Measurements from ENCODE around the gene COL25A1. TPM values are rescaled to one million over a fixed set of nuclear protein-coding genes. Genes with fewer than 3 reads are reported as not detected.

The COL25A1 gene
- total RNA-seq, 1 experiment from 2014 or later, result 4.2 TPM

GRCh38 chr4:109119852-109120251 is 182.6 kb downstream of the COL25A1 start:
- H3K27me3 ChIP-seq (ENCODE audit: insufficient read depth, low read length), result no peaks in the 10 kb centered on the region
- H3K27ac ChIP-seq (ENCODE audit: insufficient read length, low read depth, low read length), result no peak overlapping the region
- WGBS (ENCODE audit: extremely low coverage, insufficient read length, low lambda C conversion rate), result no CpG with 5 or more reads among the region's 1 CpG
- no peaks in the 10 kb centered on the region for H3K9me3 ChIP-seq (ENCODE audit: control insufficient read depth, low read depth, low read length)
- no peak overlapping the region for H4K91ac ChIP-seq (ENCODE audit: insufficient read length, low read depth, low read length)
- H2BK20ac ChIP-seq (ENCODE audit: low read depth, low read length, poor library complexity, severe bottlenecking), result no peak overlapping the region
- no peaks in the 10 kb centered on the region for H4K20me1 ChIP-seq (ENCODE audit: control insufficient read depth, insufficient read depth, insufficient read length)
- H3K23ac ChIP-seq (ENCODE audit: insufficient read length, low read depth, low read length), result no peak overlapping the region
- no peak overlapping the region for H2AK5ac ChIP-seq (ENCODE audit: insufficient read length, low read length)
- no peaks in the 10 kb centered on the region for H3K79me2 ChIP-seq (ENCODE audit: insufficient read depth, low read length)
- no peak overlapping the region for H4K5ac ChIP-seq (ENCODE audit: insufficient read length, low read depth, low read length)
- no peak overlapping the region for H3K4ac ChIP-seq (ENCODE audit: low read depth, low read length)
- no peak overlapping the region for H3T11ph ChIP-seq (ENCODE audit: low read length)
- no peak overlapping the region for H2BK15ac ChIP-seq (ENCODE audit: low read depth, low read length)
- TF ChIP-seq CTCF (conservative IDR thresholded peaks at IDR 0.05), result no peak
- Mint-ChIP-seq H3K9me3 (no peaks in the 10 kb centered on the region), H3K4me3 (no peak overlapping the region), H3K36me3 (ENCODE audit: insufficient read depth in 1 of 3, low read depth in 3 of 3) (no peaks in the 10 kb centered on the region), H3K4me1 (peaks cover 1 to 2% of the 10 kb centered on the region in 2 experiments), H3K27me3 (ENCODE audit: low read depth) (no peaks in the 10 kb centered on the region), H3K27ac (no peak overlapping the region)
- no peak overlapping the region for H4K8ac ChIP-seq (replicated peaks; ENCODE audit: insufficient read length, low read depth, low read length)
- H3K23me2 ChIP-seq (ENCODE audit: insufficient read length, low read depth, low read length, poor library complexity, severe bottlenecking), result no peaks in the 10 kb centered on the region
- H2BK120ac ChIP-seq (ENCODE audit: low read depth, low read length, poor library complexity, severe bottlenecking), result no peak overlapping the region
- no peak overlapping the region for H2BK5ac ChIP-seq (ENCODE audit: insufficient read length, low read length)
- H3K9ac ChIP-seq (ENCODE audit: extremely low read depth, insufficient read length, low read length), result no peak overlapping the region
- H3K14ac ChIP-seq (ENCODE audit: insufficient read depth, low read length), result no peak overlapping the region
- H3K4me2 ChIP-seq (ENCODE audit: insufficient read depth, insufficient read length, low read length), result no peak overlapping the region
- DNase-seq, result no peak
- no peaks in the 10 kb centered on the region; the same call in 1 of the 2 replicates for H3K4me1 ChIP-seq (ENCODE audit: insufficient read depth, low read length)
- H3K79me1 ChIP-seq (ENCODE audit: insufficient read depth, low read depth, low read length, poor library complexity, severe bottlenecking), result no peaks in the 10 kb centered on the region
- no peak overlapping the region for H3K56ac ChIP-seq (ENCODE audit: insufficient read length, low read depth, low read length)
- H2BK12ac ChIP-seq (ENCODE audit: insufficient read length, low read depth, low read length), result no peak overlapping the region
- H2AFZ ChIP-seq (ENCODE audit: low read length), result no peak overlapping the region
- H3K18ac ChIP-seq (ENCODE audit: insufficient read length, low read depth, low read length), result no peak overlapping the region
